Bronchial epithelial cell (primary cell): ENCODE measurements around the gene PILRB. TPM values are rescaled to one million over a fixed set of nuclear protein-coding genes. Genes with fewer than 3 reads are reported as not detected.
"Not testable (repeated sequence)": the region's sequence is repeated elsewhere in the genome, so short reads cannot be mapped to it uniquely, and the experiment has no call there.

Experiments used
- DNase-seq: peaks from one replicate; pipeline ENCODE4 v3.0.0-alpha.2; 2010; ENCODE audit warnings: low read depth
- FAIRE-seq: peaks from 2 replicates; lab custom pipeline; 2011; peaks lifted over from hg19 to GRCh38; lab: Jason Lieb, UNC
- H3K27me3 ChIP-seq: 2 replicates; pipeline ENCODE4 v1.5.1; 2011; ENCODE audit warnings: low read length; ENCODE audit not compliant: control insufficient read depth, insufficient read depth
- H3K36me3 ChIP-seq: 2 replicates; pipeline ENCODE4 v1.5.1; 2011; ENCODE audit warnings: low read length; ENCODE audit not compliant: control insufficient read depth, insufficient read depth
- H3K4me3 ChIP-seq: 2 replicates; pipeline ENCODE4 v1.5.1; 2011; ENCODE audit warnings: mild to moderate bottlenecking, low read depth, low read length, control low read depth
- total RNA-seq: library from RNA; depleted of rRNA; stranded (reverse); fragments of >200 nt; gene quantifications from 2 replicates; pipeline ENCODE4 v1.2.1, GENCODE V29; 2014
- TF ChIP-seq, protein P1 (sequence below): IDR thresholded peaks from 2 replicates; pipeline ENCODE4 v1.5.1; 2011; ENCODE audit warnings: mild to moderate bottlenecking, moderate library complexity, low read length, control low read depth, inconsistent platforms; ENCODE audit not compliant: insufficient read depth, severe bottlenecking

PILRB gene
- 5.5 and 7.8 TPM in 2 replicates for total RNA-seq

DNA sequence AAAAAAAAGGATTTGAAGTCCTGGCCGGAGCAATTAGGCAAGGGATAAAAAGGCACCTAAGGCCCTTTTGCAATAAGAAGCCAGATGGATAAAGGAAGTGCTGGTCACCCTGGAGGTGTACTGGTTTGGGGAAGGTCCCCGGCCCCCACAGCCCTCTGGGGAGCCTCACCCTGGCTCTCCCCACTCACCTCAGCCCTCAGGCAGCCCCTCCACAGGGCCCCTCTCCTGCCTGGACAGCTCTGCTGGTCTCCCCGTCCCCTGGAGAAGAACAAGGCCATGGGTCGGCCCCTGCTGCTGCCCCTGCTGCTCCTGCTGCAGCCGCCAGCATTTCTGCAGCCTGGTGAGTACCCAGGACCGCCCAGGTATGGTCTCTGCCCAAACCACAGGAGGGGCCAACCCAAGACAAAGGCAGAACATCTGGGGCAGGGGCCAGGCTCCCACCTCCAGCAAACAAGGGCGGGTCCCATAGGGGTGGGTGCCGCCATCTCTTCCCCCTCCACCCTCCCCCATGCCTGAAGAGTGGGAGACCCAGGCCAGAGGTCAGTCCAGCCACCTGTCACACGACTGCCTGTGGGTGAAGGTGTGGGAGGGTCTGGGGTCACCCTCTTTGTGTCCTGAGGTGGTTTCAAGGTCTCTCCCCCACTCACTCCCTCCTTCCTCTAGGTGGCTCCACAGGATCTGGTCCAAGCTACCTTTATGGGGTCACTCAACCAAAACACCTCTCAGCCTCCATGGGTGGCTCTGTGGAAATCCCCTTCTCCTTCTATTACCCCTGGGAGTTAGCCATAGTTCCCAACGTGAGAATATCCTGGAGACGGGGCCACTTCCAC, at the start of gene PILRB:
Gene PILRB, plus strand, starts transcription at position 91 of the 830 bp plus-strand sequence. Its CDS starts 186 bp downstream, at position 277.
- peaks cover 43% of the 10 kb centered on the region for H3K36me3 ChIP-seq
- no peak for DNase-seq
- H3K27me3 ChIP-seq, result no peaks in the 10 kb centered on the region
- H3K4me3 ChIP-seq, result no peak within 1 kb of the TSS
- TF ChIP-seq, protein P1, sequence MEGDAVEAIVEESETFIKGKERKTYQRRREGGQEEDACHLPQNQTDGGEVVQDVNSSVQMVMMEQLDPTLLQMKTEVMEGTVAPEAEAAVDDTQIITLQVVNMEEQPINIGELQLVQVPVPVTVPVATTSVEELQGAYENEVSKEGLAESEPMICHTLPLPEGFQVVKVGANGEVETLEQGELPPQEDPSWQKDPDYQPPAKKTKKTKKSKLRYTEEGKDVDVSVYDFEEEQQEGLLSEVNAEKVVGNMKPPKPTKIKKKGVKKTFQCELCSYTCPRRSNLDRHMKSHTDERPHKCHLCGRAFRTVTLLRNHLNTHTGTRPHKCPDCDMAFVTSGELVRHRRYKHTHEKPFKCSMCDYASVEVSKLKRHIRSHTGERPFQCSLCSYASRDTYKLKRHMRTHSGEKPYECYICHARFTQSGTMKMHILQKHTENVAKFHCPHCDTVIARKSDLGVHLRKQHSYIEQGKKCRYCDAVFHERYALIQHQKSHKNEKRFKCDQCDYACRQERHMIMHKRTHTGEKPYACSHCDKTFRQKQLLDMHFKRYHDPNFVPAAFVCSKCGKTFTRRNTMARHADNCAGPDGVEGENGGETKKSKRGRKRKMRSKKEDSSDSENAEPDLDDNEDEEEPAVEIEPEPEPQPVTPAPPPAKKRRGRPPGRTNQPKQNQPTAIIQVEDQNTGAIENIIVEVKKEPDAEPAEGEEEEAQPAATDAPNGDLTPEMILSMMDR, result no peak
- FAIRE-seq, result peak; percentile 58

DNA sequence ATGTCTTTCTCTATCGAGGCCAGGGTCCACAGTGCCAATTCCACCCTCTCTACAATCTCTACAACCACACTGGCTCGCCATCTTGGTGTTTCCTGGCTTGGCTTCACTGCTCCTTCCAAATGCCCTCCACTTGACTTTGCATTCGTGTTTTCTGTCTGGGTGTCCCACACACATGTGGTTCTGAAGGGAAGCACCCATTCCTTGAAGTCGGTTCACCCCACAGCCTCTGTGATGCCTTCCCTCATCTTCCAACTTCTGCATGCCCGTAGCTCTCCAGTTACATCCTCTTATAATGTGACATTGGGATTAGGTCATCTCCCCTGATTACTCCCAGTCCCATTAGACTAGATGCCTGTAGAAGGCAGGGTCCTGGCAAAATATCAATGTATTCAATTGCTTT, 39.6 kb upstream of the PILRB start:
- DNase-seq, FAIRE-seq, H3K27me3 ChIP-seq, H3K4me3 ChIP-seq, H3K36me3 ChIP-seq: not testable (repeated sequence)

DNA sequence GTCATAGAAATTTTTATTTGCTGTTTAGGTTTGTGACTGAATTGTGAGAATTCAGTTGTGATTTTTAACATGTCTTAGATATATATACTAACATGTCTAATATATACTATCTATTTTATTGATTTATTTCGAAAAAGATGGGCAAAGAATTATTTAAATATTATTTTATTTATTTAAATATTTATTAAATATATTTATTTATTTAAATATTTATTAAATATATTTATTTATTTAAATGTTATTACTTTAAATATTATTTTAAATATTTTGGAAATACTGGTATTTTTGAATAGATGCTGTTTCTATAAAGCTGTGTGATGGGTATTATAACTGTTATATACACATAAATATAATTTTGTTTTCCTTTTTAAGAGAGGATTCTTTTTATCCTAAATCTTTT, 36.3 kb upstream of the PILRB start:
- not testable (repeated sequence) for DNase-seq, FAIRE-seq, H3K4me3 ChIP-seq, H3K27me3 ChIP-seq, H3K36me3 ChIP-seq

DNA sequence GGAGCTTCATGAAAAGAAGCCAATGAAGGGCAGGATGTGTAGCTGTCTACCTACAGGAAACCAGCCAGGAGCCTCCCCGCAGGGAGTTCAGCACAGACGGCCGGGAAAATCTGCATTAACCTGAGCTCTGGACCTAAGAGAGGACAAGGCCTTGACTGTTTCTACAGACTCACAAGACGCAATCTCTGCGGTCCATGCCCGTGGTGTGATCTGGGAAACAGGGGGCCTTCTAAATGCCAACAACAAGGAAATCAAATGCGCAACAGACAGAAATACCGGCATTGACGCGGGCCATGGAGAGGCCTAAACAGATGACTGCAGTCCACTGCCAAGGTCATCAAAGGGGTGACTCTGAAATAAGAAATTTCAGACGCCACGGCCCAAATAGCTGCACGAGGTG, 33.7 kb upstream of the PILRB start:
- FAIRE-seq, H3K36me3 ChIP-seq, H3K27me3 ChIP-seq, DNase-seq, H3K4me3 ChIP-seq: not testable (repeated sequence)

DNA sequence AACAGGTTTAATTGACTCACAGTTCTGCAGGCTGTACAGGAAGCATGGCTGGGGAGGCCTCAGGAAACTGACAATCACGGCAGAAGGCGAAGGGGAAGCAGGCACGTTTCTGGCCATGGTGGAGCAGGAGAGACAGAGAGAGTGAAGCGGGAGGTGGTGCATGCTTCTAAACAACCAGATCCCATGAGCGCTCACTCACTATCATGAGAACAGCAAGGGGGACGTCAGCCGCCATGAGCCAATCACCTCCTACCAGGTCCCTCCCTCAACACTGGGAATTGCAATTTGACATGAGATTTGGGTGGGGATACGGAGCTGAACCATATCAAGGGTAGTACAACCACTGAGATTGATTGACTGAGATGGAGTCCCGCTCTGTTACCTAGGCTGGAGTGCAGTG, 32.2 kb upstream of the PILRB start:
- H3K27me3 ChIP-seq, H3K36me3 ChIP-seq, DNase-seq, FAIRE-seq, H3K4me3 ChIP-seq: not testable (repeated sequence)

DNA sequence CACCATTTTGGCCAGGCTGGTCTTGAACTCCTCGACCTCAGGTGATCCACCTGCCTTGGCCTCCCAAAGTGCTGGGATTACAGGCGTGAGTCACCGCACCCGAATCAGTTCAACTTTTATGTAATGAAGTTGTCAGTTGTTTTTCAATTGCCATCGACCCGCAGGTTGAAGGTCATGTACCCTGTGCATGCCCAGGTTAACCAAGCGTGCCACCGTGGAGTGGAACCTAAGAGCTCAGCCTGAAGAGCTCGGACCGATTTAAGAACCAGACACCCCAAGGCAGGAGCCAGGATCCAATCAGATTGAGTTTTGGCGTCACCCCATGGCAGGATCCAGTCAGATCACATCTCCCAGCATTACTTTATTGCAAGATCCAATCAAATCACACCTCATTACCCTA, 31.0 kb upstream of the PILRB start:
- FAIRE-seq, DNase-seq, H3K36me3 ChIP-seq, H3K27me3 ChIP-seq, H3K4me3 ChIP-seq: not testable (repeated sequence)

DNA sequence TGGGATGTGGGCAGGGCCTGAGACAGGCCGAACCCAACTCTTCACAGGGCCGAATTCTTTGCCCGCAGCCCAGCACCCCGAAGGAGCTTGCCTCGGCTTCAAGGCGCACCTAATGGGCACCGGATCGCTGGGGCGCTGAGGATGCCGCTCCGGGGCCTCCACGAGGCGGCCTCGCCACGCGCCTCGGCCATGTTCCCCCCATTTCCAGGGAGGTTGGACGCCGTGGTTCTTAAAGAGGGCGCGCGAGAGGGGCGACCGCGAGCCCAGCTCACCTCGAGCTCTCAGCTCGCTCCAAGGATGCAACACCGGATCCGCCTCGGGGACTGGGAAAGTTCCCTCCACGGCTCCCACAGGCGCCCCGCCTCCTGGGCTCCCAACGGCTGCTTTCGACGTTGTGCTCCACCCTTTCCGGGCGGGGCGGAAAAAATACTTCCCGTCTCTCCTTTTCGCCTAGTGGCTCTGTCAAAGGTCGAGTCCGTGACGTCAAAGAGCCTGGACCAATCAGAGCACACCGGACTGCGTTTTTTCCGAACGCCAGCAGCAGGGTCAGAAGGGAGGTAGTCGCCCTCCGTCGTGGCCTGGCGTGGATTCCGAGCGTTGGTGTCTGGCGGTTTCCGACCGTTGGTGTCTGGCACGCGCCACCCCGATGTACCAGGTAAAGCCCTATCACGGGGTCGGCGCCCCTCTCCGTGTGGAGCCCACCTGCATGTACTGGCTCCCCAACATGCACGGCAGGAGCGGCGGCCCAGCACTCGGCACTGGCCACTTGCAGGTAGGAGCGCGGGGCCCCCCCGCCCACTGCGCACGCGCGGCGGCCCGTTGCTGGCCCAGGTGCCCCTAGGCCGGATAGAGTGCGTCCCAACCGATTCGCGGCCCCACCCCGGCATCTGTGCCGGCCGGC, 22.1 kb upstream of the PILRB start:
- FAIRE-seq, H3K27me3 ChIP-seq, H3K36me3 ChIP-seq: not testable (repeated sequence)
- H3K4me3 ChIP-seq, result peak overlapping the region; percentile 82
- DNase-seq, result peak; percentile 85

DNA sequence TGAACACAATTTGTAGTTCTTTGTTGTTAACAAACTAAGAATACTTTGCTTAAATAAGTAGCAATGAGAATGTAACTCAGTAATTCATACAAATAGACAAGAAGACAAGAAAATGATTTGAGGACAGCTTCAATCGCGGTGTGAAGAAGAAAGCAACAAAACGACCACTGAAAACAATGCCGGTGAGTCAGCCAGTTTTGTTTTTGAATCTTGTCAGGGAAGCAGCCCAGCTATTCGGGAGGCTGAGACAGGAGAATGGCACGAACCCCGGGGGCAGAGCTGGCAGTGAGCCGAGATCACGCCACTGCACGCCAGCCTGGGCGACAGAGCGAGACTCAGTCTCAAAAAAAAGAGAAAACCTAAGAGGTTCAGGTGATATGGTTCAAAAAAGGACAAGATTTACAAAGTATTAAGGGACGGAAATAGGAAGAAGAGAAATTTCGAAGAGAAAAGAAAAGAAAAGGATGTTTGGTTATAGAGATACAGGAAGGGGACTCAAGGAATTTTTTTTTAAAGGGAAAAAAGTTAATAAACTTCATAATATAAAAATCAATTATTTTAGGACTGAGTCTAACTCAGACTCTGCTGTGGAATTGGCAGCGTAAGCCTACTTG, 19.7 kb upstream of the PILRB start:
- H3K36me3 ChIP-seq, FAIRE-seq, H3K4me3 ChIP-seq, H3K27me3 ChIP-seq: not testable (repeated sequence)
- peak; percentile 78 for DNase-seq

DNA sequence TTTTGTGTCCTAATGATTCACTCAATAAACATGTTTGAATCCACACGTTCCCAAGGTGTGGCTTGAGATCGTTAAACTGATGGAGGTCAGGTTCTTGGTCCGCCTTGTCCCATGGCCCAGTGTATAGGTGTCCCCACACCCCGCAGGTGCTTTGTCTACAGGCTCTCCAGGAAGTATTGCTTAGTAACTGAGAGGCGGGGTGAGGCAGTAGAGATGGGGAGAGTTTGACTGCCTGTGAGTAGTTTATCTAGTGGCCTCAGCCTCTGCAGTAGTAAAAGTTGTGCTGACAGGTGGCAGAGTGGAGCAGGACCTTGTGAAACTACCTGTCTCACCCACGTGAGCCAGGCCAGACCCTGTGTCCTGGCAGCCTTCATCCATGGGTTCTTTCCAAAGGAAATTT, 16.6 kb upstream of the PILRB start:
- peak; percentile 19 for DNase-seq
- not testable (repeated sequence) for H3K27me3 ChIP-seq, H3K36me3 ChIP-seq, H3K4me3 ChIP-seq, FAIRE-seq
